CD4-positive, alpha-beta T cell treated with Interleukin-21 for 1 hour (primary cell): Measurements from ENCODE around the gene TJP3.

Experiments used
- DNase-seq: peaks from one replicate; pipeline ENCODE4 v3.0.0-alpha.2; 2020

TJP3 gene

GRCh38 chr19:3670796-3671679 is 37.1 kb upstream of the TJP3 start:
- peak; percentile 38 for DNase-seq

- DNase-seq, result no peak
These were observed 36.3 kb upstream of the TJP3 start for GRCh38 chr19:3671680-3672574.

- DNase-seq, result no peak
These were observed 35.6 kb upstream of the TJP3 start for GRCh38 chr19:3672575-3672948.

GRCh38 chr19:3672993-3673392 is 35.2 kb upstream of the TJP3 start:
- no peak for DNase-seq

GRCh38 chr19:3673506-3674439 is 34.4 kb upstream of the TJP3 start:
- DNase-seq, result no peak

- no peak for DNase-seq
These were observed 33.2 kb upstream of the TJP3 start for GRCh38 chr19:3674784-3675543.

GRCh38 chr19:3678188-3678587 is 30.0 kb upstream of the TJP3 start:
- no peak for DNase-seq

GRCh38 chr19:3679138-3679537 is 29.0 kb upstream of the TJP3 start:
- DNase-seq, result no peak

GRCh38 chr19:3679581-3679980 is 28.6 kb upstream of the TJP3 start:
- DNase-seq, result no peak

GRCh38 chr19:3680939-3681338 is 27.2 kb upstream of the TJP3 start:
- no peak for DNase-seq

GRCh38 chr19:3682286-3682685 is 25.9 kb upstream of the TJP3 start:
- DNase-seq, result no peak

- no peak for DNase-seq
These were observed 25.3 kb upstream of the TJP3 start for GRCh38 chr19:3682741-3683404.

GRCh38 chr19:3683405-3684053 is 24.7 kb upstream of the TJP3 start:
- no peak for DNase-seq

GRCh38 chr19:3684054-3684816 is 23.9 kb upstream of the TJP3 start:
- DNase-seq, result no peak

- no peak for DNase-seq
These were observed 23.3 kb upstream of the TJP3 start for GRCh38 chr19:3684817-3685410.

GRCh38 chr19:3687393-3687773 is 20.8 kb upstream of the TJP3 start:
- DNase-seq, result no peak

GRCh38 chr19:3687774-3688706 is 20.1 kb upstream of the TJP3 start:
- DNase-seq, result peak; percentile 31

GRCh38 chr19:3690551-3691371 is 17.4 kb upstream of the TJP3 start:
- no peak for DNase-seq
